Measurements from ENCODE around the gene LCA5. TPM values are rescaled to one million over a fixed set of nuclear protein-coding genes. Genes with fewer than 3 reads are reported as not detected.

LCA5 gene
- total RNA-seq, 1 donor from 2014 or later, result 7.2 TPM

DNA sequence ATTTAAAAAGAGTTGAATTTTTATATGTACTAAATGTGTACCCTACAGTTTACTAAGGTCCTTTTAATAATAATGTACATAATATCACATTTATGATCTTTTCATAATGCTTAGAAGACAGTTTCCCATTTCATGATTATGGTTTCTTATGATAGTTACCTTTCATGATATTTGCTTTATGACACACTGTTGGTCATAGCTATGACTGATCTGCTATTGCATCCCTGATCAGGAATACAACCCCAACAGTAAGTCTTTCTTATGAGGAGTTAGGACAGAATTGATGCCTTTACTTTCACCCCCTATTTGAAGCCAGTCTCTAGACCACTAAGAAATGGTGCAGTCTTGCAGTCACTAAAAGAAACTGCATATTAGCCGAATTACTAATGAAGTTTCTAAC lies 31.0 kb downstream of the LCA5 start:
- H3K27ac ChIP-seq, result no peak overlapping the region
- peaks cover 0 to 7% of the 10 kb centered on the region in 2 donors for H3K36me3 ChIP-seq
- no peaks in the 10 kb centered on the region for H3K4me1 ChIP-seq
- H3K27me3 ChIP-seq, result no peaks in the 10 kb centered on the region
- intact Hi-C loops (cut with DNase I), result no loop called here
- no peak for DNase-seq (ENCODE audit: low spot score in 2 of 2)
- TF ChIP-seq, protein P1, sequence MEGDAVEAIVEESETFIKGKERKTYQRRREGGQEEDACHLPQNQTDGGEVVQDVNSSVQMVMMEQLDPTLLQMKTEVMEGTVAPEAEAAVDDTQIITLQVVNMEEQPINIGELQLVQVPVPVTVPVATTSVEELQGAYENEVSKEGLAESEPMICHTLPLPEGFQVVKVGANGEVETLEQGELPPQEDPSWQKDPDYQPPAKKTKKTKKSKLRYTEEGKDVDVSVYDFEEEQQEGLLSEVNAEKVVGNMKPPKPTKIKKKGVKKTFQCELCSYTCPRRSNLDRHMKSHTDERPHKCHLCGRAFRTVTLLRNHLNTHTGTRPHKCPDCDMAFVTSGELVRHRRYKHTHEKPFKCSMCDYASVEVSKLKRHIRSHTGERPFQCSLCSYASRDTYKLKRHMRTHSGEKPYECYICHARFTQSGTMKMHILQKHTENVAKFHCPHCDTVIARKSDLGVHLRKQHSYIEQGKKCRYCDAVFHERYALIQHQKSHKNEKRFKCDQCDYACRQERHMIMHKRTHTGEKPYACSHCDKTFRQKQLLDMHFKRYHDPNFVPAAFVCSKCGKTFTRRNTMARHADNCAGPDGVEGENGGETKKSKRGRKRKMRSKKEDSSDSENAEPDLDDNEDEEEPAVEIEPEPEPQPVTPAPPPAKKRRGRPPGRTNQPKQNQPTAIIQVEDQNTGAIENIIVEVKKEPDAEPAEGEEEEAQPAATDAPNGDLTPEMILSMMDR (IDR thresholded peaks at IDR 0.05), result no peak
- no peaks in the 10 kb centered on the region for H3K9me3 ChIP-seq
- H3K4me3 ChIP-seq, result no peak overlapping the region

- H3K4me3 ChIP-seq, result no peak overlapping the region
- H3K9me3 ChIP-seq, result no peaks in the 10 kb centered on the region
- H3K36me3 ChIP-seq, result peaks cover 0 to 7% of the 10 kb centered on the region in 2 donors
- TF ChIP-seq, protein P1 (IDR thresholded peaks at IDR 0.05), result no peak
- DNase-seq (ENCODE audit: low spot score in 2 of 2), result no peak
- H3K27me3 ChIP-seq, result no peaks in the 10 kb centered on the region
- H3K4me1 ChIP-seq, result no peaks in the 10 kb centered on the region
- intact Hi-C loops (cut with DNase I), result no loop called here
- no peak overlapping the region for H3K27ac ChIP-seq
These were observed 32.9 kb downstream of the LCA5 start for GRCh38 chr6:79504372-79504771.

- Histone ChIP-seq H3K27me3 (no peaks in the 10 kb centered on the region), H3K27ac (no peak overlapping the region), H3K36me3 (no peaks in the 10 kb centered on the region), H3K9me3 (no peaks in the 10 kb centered on the region), H3K4me1 (no peaks in the 10 kb centered on the region), H3K4me3 (no peak overlapping the region)
- DNase-seq (ENCODE audit: low spot score in 2 of 2), result no peak
- TF ChIP-seq, protein P1 (IDR thresholded peaks at IDR 0.05), result no peak
- intact Hi-C loops (cut with DNase I), result no loop called here
These were observed 38.4 kb downstream of the LCA5 start for GRCh38 chr6:79498842-79499241.

- H3K27ac ChIP-seq, result no peak overlapping the region
- no peaks in the 10 kb centered on the region for H3K4me1 ChIP-seq
- intact Hi-C loops (cut with DNase I), result no loop called here
- H3K9me3 ChIP-seq, result no peaks in the 10 kb centered on the region
- TF ChIP-seq, protein P1 (IDR thresholded peaks at IDR 0.05), result no peak
- H3K4me3 ChIP-seq, result no peak overlapping the region
- no peaks in the 10 kb centered on the region for H3K27me3 ChIP-seq
- H3K36me3 ChIP-seq, result peaks cover 0 to 7% of the 10 kb centered on the region in 2 donors
- no peak for DNase-seq (ENCODE audit: low spot score in 2 of 2)
These were observed 42.0 kb downstream of the LCA5 start for GRCh38 chr6:79495246-79495645.

- Histone ChIP-seq H3K27ac (no peak overlapping the region), H3K4me1 (no peaks in the 10 kb centered on the region), H3K4me3 (no peak overlapping the region), H3K36me3 (peaks cover 1 to 7% of the 10 kb centered on the region in 2 donors), H3K27me3 (no peaks in the 10 kb centered on the region), H3K9me3 (no peaks in the 10 kb centered on the region)
- intact Hi-C loops (cut with DNase I), result no loop called here
- TF ChIP-seq, protein P1 (IDR thresholded peaks at IDR 0.05), result no peak
- DNase-seq (ENCODE audit: low spot score in 2 of 2), result no peak
These were observed 42.4 kb downstream of the LCA5 start for GRCh38 chr6:79494841-79495240.

GRCh38 chr6:79470728-79471127 lies 66.5 kb downstream of the LCA5 start:
- Histone ChIP-seq H3K36me3 (no peaks in the 10 kb centered on the region), H3K4me3 (no peak overlapping the region), H3K27ac (no peak overlapping the region), H3K27me3 (no peaks in the 10 kb centered on the region), H3K4me1 (no peaks in the 10 kb centered on the region), H3K9me3 (no peaks in the 10 kb centered on the region)
- TF ChIP-seq, protein P1 (IDR thresholded peaks at IDR 0.05), result no peak
- no peak for DNase-seq (ENCODE audit: low spot score in 2 of 2)
- intact Hi-C loops (cut with DNase I), result no loop called here
